Endothelial cell of umbilical vein (primary cell): Measurements from ENCODE around the gene CPNE2. TPM values are rescaled to one million over a fixed set of nuclear protein-coding genes. Genes with fewer than 3 reads are reported as not detected.

Source experiments
- BruUV-seq: library from RNA; stranded (reverse); fragments of 400-500 nt; replicated peaks from 2 replicates; lab custom pipeline; 2021; lab: Mats Ljungman, UMichigan
- CTCF ChIA-PET: fragments of 300-600, 350-600 bp; sonication (Branson Sonifier 250); formaldehyde crosslinking; loops from one replicate; lab custom pipeline; 2021; ENCODE audit warnings: antibody characterized with exemption, inconsistent platforms; lab: Charles Lee
- POLR2A ChIA-PET: fragments of 300-600, 350-600 bp; sonication (Branson Sonifier 250); formaldehyde crosslinking; loops from one replicate; lab custom pipeline; 2021; ENCODE audit warnings: antibody characterized with exemption, inconsistent platforms; lab: Charles Lee
- DNase-seq: peaks from one replicate; pipeline ENCODE4 v3.0.0-alpha.2; 2011; ENCODE audit warnings: low read depth, low spot score
- FAIRE-seq: peaks from 2 replicates; lab custom pipeline; 2011; peaks lifted over from hg19 to GRCh38; lab: Jason Lieb, UNC
- H2AFZ ChIP-seq: 2 replicates; pipeline ENCODE4 v1.6.0; 2012; ENCODE audit warnings: low read depth, low read length, control low read depth, inconsistent platforms
- H3K27ac ChIP-seq: 2 replicates; pipeline ENCODE4 v1.5.1; 2011; ENCODE audit warnings: low read depth, mild to moderate bottlenecking, control low read depth, low read length, moderate library complexity; ENCODE audit not compliant: insufficient read depth
- H3K27me3 ChIP-seq, 2 experiments: 2 replicates each; pipeline versions ENCODE4 v1.6.0 to v1.6.1; 2011; ENCODE audit warnings: low read length in 2 of 2, mixed read lengths in 1 of 2; ENCODE audit not compliant: control insufficient read depth in 2 of 2, insufficient read depth in 2 of 2
- H3K36me3 ChIP-seq, 2 experiments: 2 replicates in 1 of 2; 3 replicates in 1 of 2; pipeline ENCODE4 v1.5.1; 2011; ENCODE audit warnings: low read length in 2 of 2, mild to moderate bottlenecking in 1 of 2, moderate library complexity in 1 of 2; ENCODE audit not compliant: control insufficient read depth in 2 of 2, insufficient read depth in 2 of 2; ENCODE audit errors: extremely low read depth in 1 of 2
- H3K4me1 ChIP-seq: 3 replicates; pipeline ENCODE4 v1.5.1; 2011; ENCODE audit warnings: mild to moderate bottlenecking, low read length; ENCODE audit not compliant: control insufficient read depth, insufficient read depth; ENCODE audit errors: extremely low read depth
- H3K4me2 ChIP-seq: 2 replicates; pipeline ENCODE4 v1.6.1; 2011; ENCODE audit warnings: low read length, control low read depth, mixed read lengths; ENCODE audit not compliant: insufficient read depth
- H3K4me3 ChIP-seq, 3 experiments: fragments of 200-600 bp in 1 of 3; sonication (generic), shearing (Covaris generic) in 1 of 3; replicated peaks in 1 of 3; 2 replicates each; pipeline ENCODE4 v1.5.1; 2011 to 2016; ENCODE audit warnings: control low read depth in 3 of 3, low read length in 3 of 3, mild to moderate bottlenecking in 2 of 3, inconsistent platforms in 1 of 3, low read depth in 1 of 3, moderate library complexity in 1 of 3; ENCODE audit not compliant: insufficient read depth in 1 of 3
- H3K79me2 ChIP-seq: 2 replicates; pipeline ENCODE4 v1.6.0; 2012; ENCODE audit warnings: low read length, inconsistent platforms; ENCODE audit not compliant: control insufficient read depth, insufficient read depth
- H3K9ac ChIP-seq: replicated peaks from 2 replicates; pipeline ENCODE3; 2011; ENCODE audit warnings: low read length, control low read depth; ENCODE audit not compliant: insufficient read depth; ENCODE audit errors: extremely low read depth
- H3K9me1 ChIP-seq: replicated peaks from 3 replicates; pipeline ENCODE4 v1.6.0; 2011; ENCODE audit warnings: mild to moderate bottlenecking, low read length; ENCODE audit not compliant: control insufficient read depth, insufficient read depth; ENCODE audit errors: extremely low read depth
- H3K9me3 ChIP-seq: replicated peaks from 2 replicates; pipeline ENCODE4 v1.5.1; 2012; ENCODE audit warnings: low read length, inconsistent platforms; ENCODE audit not compliant: control insufficient read depth, insufficient read depth
- H4K20me1 ChIP-seq: replicated peaks from 2 replicates; pipeline ENCODE3; 2011; ENCODE audit warnings: mild to moderate bottlenecking, low read length; ENCODE audit not compliant: control insufficient read depth, insufficient read depth; ENCODE audit errors: extremely low read depth
- CTCF ChIP-seq, 2 donors: IDR thresholded peaks; 1 replicate in 1 of 2; 2 replicates in 1 of 2; pipeline ENCODE4 v1.5.1; 2011; ENCODE audit warnings: low read length in 2 of 2, mild to moderate bottlenecking in 2 of 2, moderate library complexity in 2 of 2, control low read depth in 1 of 2, inconsistent platforms in 1 of 2, low read depth in 1 of 2; ENCODE audit not compliant: insufficient read depth in 1 of 2; ENCODE audit errors: extremely low read depth in 1 of 2
- FOS ChIP-seq: IDR thresholded peaks from 2 replicates; pipeline ENCODE4 v1.6.1; 2011; ENCODE audit warnings: mild to moderate bottlenecking, low read length, moderate library complexity, borderline replicate concordance; ENCODE audit not compliant: insufficient read depth
- GATA2 ChIP-seq: IDR thresholded peaks from 2 replicates; pipeline ENCODE4 v1.7.0; 2011; ENCODE audit warnings: low read depth, mild to moderate bottlenecking, moderate library complexity, mixed read lengths, low read length; ENCODE audit not compliant: insufficient read length, insufficient read depth
- JUN ChIP-seq: IDR thresholded peaks from 2 replicates; pipeline ENCODE4 v1.6.1; 2011; ENCODE audit warnings: borderline replicate concordance, low read depth; ENCODE audit not compliant: insufficient read length, insufficient read depth
- MAX ChIP-seq: IDR thresholded peaks from 2 replicates; pipeline ENCODE4 v1.6.1; 2011; ENCODE audit not compliant: insufficient read depth, insufficient read length
- MYC ChIP-seq: IDR thresholded peaks from one replicate; pipeline ENCODE4 v1.6.1; 2011; ENCODE audit warnings: mild to moderate bottlenecking, low read depth, low read length
- POLR2A ChIP-seq: IDR thresholded peaks from 2 replicates; pipeline ENCODE4 v1.6.1; 2012; ENCODE audit warnings: low read depth, mild to moderate bottlenecking, control low read depth, low read length
- dilution Hi-C: fragments of 300-500 bp; cut with MboI; formaldehyde crosslinking; loops from one replicate; pipeline ENCODE4 v1.15.0; 2019; ENCODE audit warnings: low sequenced_read_pairs; ENCODE audit not compliant: extremely low pct_ligation_motif_present
- intact Hi-C: fragments of 100-400 bp; cut with micrococcal nuclease; formaldehyde crosslinking; loops from one replicate; pipeline ENCODE4 v1.10.0; 2022
- polyA plus RNA-seq, 4 experiments: library from polyadenylated mRNA; depleted of rRNA in 3 of 4; stranded (reverse) in 3 of 4; unstranded in 1 of 4; fragments of >200 nt; gene quantifications; 2 replicates each; pipeline versions ENCODE4 v1.2.1 to v1.2.3, GENCODE V29; 2011 to 2012; ENCODE audit warnings: missing spikeins in 1 of 4
- total RNA-seq: library from RNA; stranded (reverse); gene quantifications from 2 replicates; pipeline ENCODE4 v1.2.3, GENCODE V29; 2021

CPNE2 gene
- total and polyA plus RNA-seq, 2 donors (not counting 3 experiments of a cell fraction or from before 2014, with no cell fraction given) = 91.9 to 187 TPM

DNA sequence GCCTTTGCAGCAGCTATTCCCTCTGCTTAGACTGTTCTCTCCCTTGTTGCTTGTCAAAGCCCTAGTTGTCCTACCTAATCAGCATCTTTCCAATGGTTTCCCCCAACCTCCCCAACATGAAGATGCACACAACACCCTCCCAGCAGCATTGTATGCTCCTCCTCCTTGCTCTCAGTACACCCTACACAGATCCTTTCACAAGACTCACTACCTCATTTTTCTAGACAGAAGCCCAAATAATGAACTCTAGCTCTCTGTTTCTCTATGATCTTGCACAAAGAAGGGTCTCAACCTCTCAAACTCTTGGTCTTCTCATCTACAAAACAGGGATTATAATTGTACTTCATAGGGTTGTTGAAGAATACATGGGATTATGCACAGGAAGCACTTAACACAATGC lies 74.1 kb downstream of the CPNE2 start:
- no peaks in the 10 kb centered on the region for H3K9me3 ChIP-seq
- no TSS peak for BruUV-seq
- no peaks in the 10 kb centered on the region for H3K9me1 ChIP-seq
- intact Hi-C loops (no loop called here), dilution Hi-C loops (no loop called here)
- peaks cover 5 to 12% of the 10 kb centered on the region in 2 experiments for H3K36me3 ChIP-seq
- H2AFZ ChIP-seq = no peak overlapping the region
- H3K9ac ChIP-seq = no peak overlapping the region
- no peaks in the 10 kb centered on the region for H3K27me3 ChIP-seq
- POLR2A ChIA-PET = no interaction called here
- no peak overlapping the region for H3K4me2 ChIP-seq
- H3K79me2 ChIP-seq = no peaks in the 10 kb centered on the region
- FAIRE-seq = no peak
- H3K4me3 ChIP-seq = no peak overlapping the region
- H3K27ac ChIP-seq = no peak overlapping the region
- CTCF ChIA-PET = interaction anchor here (0.8 to 5.7 kb wide), 3 partner anchors 74 to 84 kb away, joined by 3 to 71 read pairs (median 4); partner anchors contain the start of gene CPNE2
- TF ChIP-seq GATA2 (no peak), JUN (no peak), MAX (no peak), CTCF (IDR thresholded peaks at IDR 0.05; ENCODE audit: extremely low read depth in 1 of 2, insufficient read depth in 1 of 2, low read depth in 1 of 2, low read length in 2 of 2) (no peak), POLR2A (no peak), FOS (no peak), MYC (no peak)
- H3K4me1 ChIP-seq = no peaks in the 10 kb centered on the region
- DNase-seq = no peak
- H4K20me1 ChIP-seq = no peaks in the 10 kb centered on the region
